Measurements from ENCODE around the gene WNT7B.

Gene WNT7B

GRCh38 chr22:46021577-46021976 lies 44.6 kb upstream of the WNT7B start:
- FAIRE-seq (no peak), DNase-seq (ENCODE audit: insufficient read length, low spot score) (no peak)
- TF ChIP-seq CTCF (IDR thresholded peaks at IDR 0.05; ENCODE audit: insufficient read depth, missing control alignments), result no peak

GRCh38 chr22:46019351-46019750 lies 42.4 kb upstream of the WNT7B start:
- no peak for TF ChIP-seq CTCF (IDR thresholded peaks at IDR 0.05; ENCODE audit: insufficient read depth, missing control alignments)
- FAIRE-seq, result no peak
- no peak for DNase-seq (ENCODE audit: insufficient read length, low spot score)

- DNase-seq (ENCODE audit: insufficient read length, low spot score) (no peak), FAIRE-seq (no peak)
- no peak for TF ChIP-seq CTCF (IDR thresholded peaks at IDR 0.05; ENCODE audit: insufficient read depth, missing control alignments)
Measured at GRCh38 chr22:46018859-46019258, 41.9 kb upstream of the WNT7B start.

- DNase-seq (ENCODE audit: insufficient read length, low spot score), result no peak
- no peak for FAIRE-seq
- TF ChIP-seq CTCF (IDR thresholded peaks at IDR 0.05; ENCODE audit: insufficient read depth, missing control alignments), result no peak
Measured at GRCh38 chr22:46017166-46017565, 40.2 kb upstream of the WNT7B start.

- TF ChIP-seq CTCF (IDR thresholded peaks at IDR 0.05; ENCODE audit: insufficient read depth, missing control alignments), result peak; percentile 56
- DNase-seq (ENCODE audit: insufficient read length, low spot score) (peak; percentile 57), FAIRE-seq (no peak)
Measured at GRCh38 chr22:46013460-46014416, 36.8 kb upstream of the WNT7B start.

GRCh38 chr22:46012881-46013281 lies 35.9 kb upstream of the WNT7B start:
- no peak for TF ChIP-seq CTCF (IDR thresholded peaks at IDR 0.05; ENCODE audit: insufficient read depth, missing control alignments)
- no peak for FAIRE-seq
- no peak for DNase-seq (ENCODE audit: insufficient read length, low spot score)
